ENCODE results near the gene HOXA2.

- no peak for TF ChIP-seq CTCF (IDR thresholded peaks at IDR 0.05)
- no peak for TF ChIP-seq POLR2A (IDR thresholded peaks at IDR 0.05)
- TF ChIP-seq POLR2AphosphoS5 (IDR thresholded peaks at IDR 0.05): no peak
These were observed 19.2 kb upstream of the HOXA2 start for GRCh38 chr7:27121684-27122076.

All from prostate gland (tissue), 2 donors.